ENCODE measurements around the gene PHF21B.

The PHF21B gene

GRCh38 chr22:44882226-44882905 is 127.4 kb downstream of the PHF21B start:
- no peak for TF ChIP-seq PAX5 (IDR thresholded peaks at IDR 0.05; ENCODE audit: insufficient read depth, low read length, severe bottlenecking)
- no peak for TF ChIP-seq POU2F2 (IDR thresholded peaks at IDR 0.05; ENCODE audit: low read depth, low read length)
- no peak for TF ChIP-seq POLR2A (IDR thresholded peaks at IDR 0.05; ENCODE audit: low read depth, low read length)
- FAIRE-seq (no peak), DNase-seq (ENCODE audit: insufficient read length, low spot score) (no peak)

GRCh38 chr22:44881624-44882023 is 128.2 kb downstream of the PHF21B start:
- FAIRE-seq: no peak
- TF ChIP-seq POLR2A (IDR thresholded peaks at IDR 0.05; ENCODE audit: low read depth, low read length): no peak
- no peak for TF ChIP-seq POLR2AphosphoS5 (IDR thresholded peaks at IDR 0.05; ENCODE audit: low read depth, low read length)
- TF ChIP-seq SPI1 (IDR thresholded peaks at IDR 0.05; ENCODE audit: low read depth, low read length): no peak
- TF ChIP-seq POU2F2 (IDR thresholded peaks at IDR 0.05; ENCODE audit: low read depth, low read length): no peak
- no peak for TF ChIP-seq TAF1 (IDR thresholded peaks at IDR 0.05; ENCODE audit: low read depth, low read length)
- TF ChIP-seq PAX5 (IDR thresholded peaks at IDR 0.05; ENCODE audit: insufficient read depth, low read length, severe bottlenecking): no peak
- DNase-seq (ENCODE audit: insufficient read length, low spot score): no peak

GRCh38 chr22:44880610-44881290 is 129.1 kb downstream of the PHF21B start:
- TF ChIP-seq POLR2AphosphoS5 (IDR thresholded peaks at IDR 0.05; ENCODE audit: low read depth, low read length): no peak
- no peak for TF ChIP-seq SPI1 (IDR thresholded peaks at IDR 0.05; ENCODE audit: low read depth, low read length)
- TF ChIP-seq PAX5 (IDR thresholded peaks at IDR 0.05; ENCODE audit: insufficient read depth, low read length, severe bottlenecking): no peak
- TF ChIP-seq POLR2A (IDR thresholded peaks at IDR 0.05; ENCODE audit: low read depth, low read length): no peak
- no peak for TF ChIP-seq POU2F2 (IDR thresholded peaks at IDR 0.05; ENCODE audit: low read depth, low read length)
- TF ChIP-seq TAF1 (IDR thresholded peaks at IDR 0.05; ENCODE audit: low read depth, low read length): no peak
- FAIRE-seq (no peak), DNase-seq (ENCODE audit: insufficient read length, low spot score) (no peak)

GRCh38 chr22:44879301-44879680 is 130.5 kb downstream of the PHF21B start:
- FAIRE-seq (no peak), DNase-seq (ENCODE audit: insufficient read length, low spot score) (no peak)
- TF ChIP-seq PAX5 (IDR thresholded peaks at IDR 0.05; ENCODE audit: insufficient read depth, low read length, severe bottlenecking): no peak
- TF ChIP-seq SPI1 (IDR thresholded peaks at IDR 0.05; ENCODE audit: low read depth, low read length): no peak
- TF ChIP-seq POLR2AphosphoS5 (IDR thresholded peaks at IDR 0.05; ENCODE audit: low read depth, low read length): no peak
- no peak for TF ChIP-seq POLR2A (IDR thresholded peaks at IDR 0.05; ENCODE audit: low read depth, low read length)
- TF ChIP-seq POU2F2 (IDR thresholded peaks at IDR 0.05; ENCODE audit: low read depth, low read length): no peak
- no peak for TF ChIP-seq TAF1 (IDR thresholded peaks at IDR 0.05; ENCODE audit: low read depth, low read length)

- no peak for FAIRE-seq
- TF ChIP-seq SPI1 (IDR thresholded peaks at IDR 0.05; ENCODE audit: low read depth, low read length) (no peak), POU2F2 (IDR thresholded peaks at IDR 0.05; ENCODE audit: low read depth, low read length) (no peak), POLR2A (IDR thresholded peaks at IDR 0.05; ENCODE audit: low read depth, low read length) (no peak), POLR2AphosphoS5 (IDR thresholded peaks at IDR 0.05; ENCODE audit: low read depth, low read length) (no peak), PAX5 (IDR thresholded peaks at IDR 0.05; ENCODE audit: insufficient read depth, low read length, severe bottlenecking) (no peak), TAF1 (IDR thresholded peaks at IDR 0.05; ENCODE audit: low read depth, low read length) (no peak)
Measured at GRCh38 chr22:44878483-44879300, 131.1 kb downstream of the PHF21B start.

GRCh38 chr22:44876921-44877320 is 132.9 kb downstream of the PHF21B start:
- DNase-seq (ENCODE audit: insufficient read length, low spot score): no peak
- no peak for FAIRE-seq
- no peak for TF ChIP-seq POU2F2 (IDR thresholded peaks at IDR 0.05; ENCODE audit: low read depth, low read length)
- no peak for TF ChIP-seq POLR2AphosphoS5 (IDR thresholded peaks at IDR 0.05; ENCODE audit: low read depth, low read length)
- TF ChIP-seq PAX5 (IDR thresholded peaks at IDR 0.05; ENCODE audit: insufficient read depth, low read length, severe bottlenecking): no peak
- no peak for TF ChIP-seq POLR2A (IDR thresholded peaks at IDR 0.05; ENCODE audit: low read depth, low read length)
- TF ChIP-seq SPI1 (IDR thresholded peaks at IDR 0.05; ENCODE audit: low read depth, low read length): no peak
- TF ChIP-seq TAF1 (IDR thresholded peaks at IDR 0.05; ENCODE audit: low read depth, low read length): no peak

More at GRCh38 chr22:44878483-44879300, 131.1 kb downstream of the PHF21B start:
- DNase-seq (ENCODE audit: insufficient read length, low spot score): no peak

- FAIRE-seq: no peak
- TF ChIP-seq SPI1 (IDR thresholded peaks at IDR 0.05; ENCODE audit: low read depth, low read length) (no peak), PAX5 (IDR thresholded peaks at IDR 0.05; ENCODE audit: insufficient read depth, low read length, severe bottlenecking) (no peak), TAF1 (IDR thresholded peaks at IDR 0.05; ENCODE audit: low read depth, low read length) (no peak), POLR2AphosphoS5 (IDR thresholded peaks at IDR 0.05; ENCODE audit: low read depth, low read length) (no peak), POLR2A (IDR thresholded peaks at IDR 0.05; ENCODE audit: low read depth, low read length) (no peak), POU2F2 (IDR thresholded peaks at IDR 0.05; ENCODE audit: low read depth, low read length) (no peak)
- DNase-seq (ENCODE audit: insufficient read length, low spot score): no peak
Measured at GRCh38 chr22:44871782-44872181, 138.0 kb downstream of the PHF21B start.

GRCh38 chr22:44870021-44870420 is 139.8 kb downstream of the PHF21B start:
- no peak for FAIRE-seq
- TF ChIP-seq TAF1 (IDR thresholded peaks at IDR 0.05; ENCODE audit: low read depth, low read length): no peak
- TF ChIP-seq SPI1 (IDR thresholded peaks at IDR 0.05; ENCODE audit: low read depth, low read length): no peak
- DNase-seq (ENCODE audit: insufficient read length, low spot score): no peak

GRCh38 chr22:44869196-44869595 is 140.6 kb downstream of the PHF21B start:
- no peak for FAIRE-seq
- DNase-seq (ENCODE audit: insufficient read length, low spot score): no peak
- TF ChIP-seq POLR2A (IDR thresholded peaks at IDR 0.05; ENCODE audit: low read depth, low read length): no peak
- TF ChIP-seq TAF1 (IDR thresholded peaks at IDR 0.05; ENCODE audit: low read depth, low read length): no peak
- no peak for TF ChIP-seq SPI1 (IDR thresholded peaks at IDR 0.05; ENCODE audit: low read depth, low read length)
- TF ChIP-seq PAX5 (IDR thresholded peaks at IDR 0.05; ENCODE audit: insufficient read depth, low read length, severe bottlenecking): no peak
- TF ChIP-seq POU2F2 (IDR thresholded peaks at IDR 0.05; ENCODE audit: low read depth, low read length): no peak
- no peak for TF ChIP-seq POLR2AphosphoS5 (IDR thresholded peaks at IDR 0.05; ENCODE audit: low read depth, low read length)
